Measurements from ENCODE around the gene ELF5. TPM values are rescaled to one million over a fixed set of nuclear protein-coding genes. Genes with fewer than 3 reads are reported as not detected.

ELF5 gene
- total and polyA plus RNA-seq, 7 experiments from 2014 or later, result not detected

DNA sequence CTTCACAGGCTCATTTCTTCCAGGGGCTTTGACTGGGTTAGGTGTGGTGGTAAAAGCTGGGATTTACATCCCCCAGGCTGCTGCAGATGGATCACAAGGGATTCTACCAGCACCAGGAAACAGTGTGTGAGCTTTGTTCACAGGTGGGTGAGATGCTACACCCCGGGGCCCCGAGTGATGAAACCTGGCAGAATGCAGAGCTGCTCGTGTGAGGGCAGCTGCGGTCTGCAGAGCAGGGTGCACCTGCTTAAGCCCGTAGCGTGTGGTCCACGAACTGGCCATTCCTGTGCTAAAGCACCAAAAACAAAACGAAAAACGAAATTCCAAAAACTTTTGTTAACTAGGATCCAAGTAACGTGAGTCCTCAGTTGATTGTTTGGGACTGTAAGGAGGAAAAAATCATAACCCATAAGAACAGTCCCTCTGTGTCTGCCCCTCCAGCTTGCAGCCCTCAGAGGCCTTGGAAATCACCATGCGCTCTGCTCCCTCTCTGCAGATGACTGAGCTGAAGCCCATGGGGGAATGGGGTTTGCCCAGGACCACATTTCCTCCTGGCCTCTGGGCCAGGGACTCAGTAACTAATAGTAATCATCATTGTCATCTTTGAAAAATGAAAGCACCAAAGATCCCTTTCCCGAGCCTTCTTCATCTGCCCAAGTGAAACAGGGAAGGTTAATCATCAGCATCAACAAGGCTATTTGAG is 24.6 kb downstream of the ELF5 start:
- ChIA-PET CTCF (interaction anchor here (0.8 to 1.2 kb wide), 2 partner anchors 97 to 680 kb away, joined by 3 read pairs; no protein-coding TSS in a partner anchor), POLR2A (no interaction called here)
- no peaks in the 10 kb centered on the region for H3K9me3 ChIP-seq (ENCODE audit: control insufficient read depth in 2 of 3, low read length in 3 of 3)
- intact Hi-C loops (cut with micrococcal nuclease), result no loop called here
- DNase-seq (no peak), ATAC-seq (no peak)
- no peak overlapping the region for H3K4me3 ChIP-seq (ENCODE audit: low read length)
- H3K36me3 Mint-ChIP-seq, result no peaks in the 10 kb centered on the region
- H3K27me3 ChIP-seq (ENCODE audit: control insufficient read depth in 2 of 2, insufficient read depth in 2 of 2, low read length in 2 of 2), result no peaks in the 10 kb centered on the region
- H3K27ac Mint-ChIP-seq, result no peak overlapping the region
- H3K27me3 Mint-ChIP-seq, result peaks cover 0 to 4% (median 4%) of the 10 kb centered on the region in 5 donors
- H3K9me3 Mint-ChIP-seq, result no peaks in the 10 kb centered on the region
- H3K4me1 Mint-ChIP-seq, result peaks cover 0 to 3% (median 0%) of the 10 kb centered on the region in 7 donors
- H3K36me3 ChIP-seq (ENCODE audit: control insufficient read depth in 2 of 3, insufficient read depth in 3 of 3, low read length in 3 of 3), result no peaks in the 10 kb centered on the region
- H3K4me1 ChIP-seq (ENCODE audit: control insufficient read depth in 2 of 2, insufficient read depth in 2 of 2, low read length in 2 of 2), result no peaks in the 10 kb centered on the region
- H3K4me3 Mint-ChIP-seq, result no peak overlapping the region
- H3K27ac ChIP-seq (ENCODE audit: low read depth, low read length), result no peak overlapping the region

DNA sequence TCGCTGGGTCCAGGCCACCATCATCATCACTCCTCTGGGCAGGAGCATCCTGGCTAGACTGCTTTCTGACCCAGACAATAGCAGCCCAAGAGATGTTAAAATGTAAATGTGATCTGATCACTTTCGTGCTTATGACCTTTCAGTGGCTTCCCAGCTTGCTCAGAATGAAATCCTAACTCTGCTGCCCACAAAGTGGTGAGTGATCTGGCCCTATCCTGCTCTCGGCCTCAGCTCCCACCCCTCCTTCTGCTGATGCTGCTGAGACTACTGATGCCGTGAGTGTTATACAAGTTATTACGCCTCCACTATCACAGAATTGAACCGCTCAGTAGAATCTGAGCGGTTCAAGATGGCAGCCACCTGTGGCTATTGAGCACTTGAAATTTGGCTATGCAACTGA is 26.2 kb downstream of the ELF5 start:
- no peaks in the 10 kb centered on the region for H3K36me3 Mint-ChIP-seq
- intact Hi-C loops (cut with micrococcal nuclease), result no loop called here
- POLR2A ChIA-PET, result no interaction called here

DNA sequence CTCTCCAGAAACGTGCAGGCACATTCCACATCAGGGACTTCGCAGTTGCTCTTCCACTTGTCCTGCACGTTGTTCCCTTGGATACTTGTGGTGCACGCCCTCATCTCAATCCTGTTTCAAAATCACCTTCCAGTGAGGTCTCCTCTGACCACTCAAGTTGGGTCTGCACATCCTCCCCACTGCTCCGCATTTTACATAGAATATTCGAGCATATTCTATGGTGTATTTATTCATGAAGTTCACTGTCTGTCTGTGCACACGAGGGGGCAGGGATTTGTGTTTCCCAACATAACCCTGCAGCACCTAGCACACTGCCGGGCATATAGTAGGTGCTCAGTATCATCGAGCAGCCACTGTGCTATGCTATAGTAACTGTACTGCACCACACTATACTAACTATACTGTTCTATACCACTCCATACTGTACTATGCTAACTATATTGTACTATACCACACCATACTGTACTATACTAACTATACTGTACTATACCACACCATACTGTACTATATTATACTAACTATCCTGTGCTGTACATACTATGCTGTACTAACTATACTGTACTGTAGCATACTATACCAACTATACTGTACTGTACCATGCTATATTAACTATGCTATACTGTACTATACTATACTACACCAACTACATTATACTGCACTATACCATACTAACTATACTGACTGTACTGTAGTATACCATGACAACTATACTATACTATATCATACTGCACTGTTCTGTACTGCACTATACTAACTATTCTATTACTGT is 30.3 kb downstream of the ELF5 start:
- H3K9me3 ChIP-seq (ENCODE audit: control insufficient read depth in 2 of 3, low read length in 3 of 3), result no peaks in the 10 kb centered on the region
- no peaks in the 10 kb centered on the region for H3K4me1 ChIP-seq (ENCODE audit: control insufficient read depth in 2 of 2, insufficient read depth in 2 of 2, low read length in 2 of 2)
- H3K36me3 ChIP-seq (ENCODE audit: control insufficient read depth in 2 of 3, insufficient read depth in 3 of 3, low read length in 3 of 3), result no peaks in the 10 kb centered on the region
- ATAC-seq (peak; percentile 27), DNase-seq (no peak)
- no peaks in the 10 kb centered on the region for H3K27me3 ChIP-seq (ENCODE audit: control insufficient read depth in 2 of 2, insufficient read depth in 2 of 2, low read length in 2 of 2)
- Mint-ChIP-seq H3K4me3 (no peak overlapping the region), H3K9me3 (no peaks in the 10 kb centered on the region), H3K27me3 (peaks cover 0 to 18% (median 4%) of the 10 kb centered on the region in 5 donors), H3K4me1 (no peaks in the 10 kb centered on the region), H3K27ac (no peak overlapping the region), H3K36me3 (no peaks in the 10 kb centered on the region)
- no peak overlapping the region for H3K4me3 ChIP-seq (ENCODE audit: low read length)
- ChIA-PET CTCF (no interaction called here), POLR2A (no interaction called here)
- intact Hi-C loops (cut with micrococcal nuclease), result no loop called here
- no peak overlapping the region for H3K27ac ChIP-seq (ENCODE audit: low read depth, low read length)

More for the DNA sequence above, 26.2 kb downstream of the ELF5 start:
- peaks cover 0 to 1% (median 0%) of the 10 kb centered on the region in 7 donors for H3K4me1 Mint-ChIP-seq
- peaks cover 0 to 8% (median 4%) of the 10 kb centered on the region in 5 donors for H3K27me3 Mint-ChIP-seq
- no peak overlapping the region for H3K27ac ChIP-seq (ENCODE audit: low read depth, low read length)
- H3K9me3 ChIP-seq (ENCODE audit: control insufficient read depth in 2 of 3, low read length in 3 of 3), result no peaks in the 10 kb centered on the region
- DNase-seq (no peak), ATAC-seq (no peak)
- H3K4me1 ChIP-seq (ENCODE audit: control insufficient read depth in 2 of 2, insufficient read depth in 2 of 2, low read length in 2 of 2), result no peaks in the 10 kb centered on the region
- H3K27ac Mint-ChIP-seq, result no peak overlapping the region
- CTCF ChIA-PET, result interaction anchor here (0.8 kb wide), 1 partner anchor 63 kb away, joined by 3 read pairs; no protein-coding TSS in a partner anchor
- no peak overlapping the region for H3K4me3 ChIP-seq (ENCODE audit: low read length)
- no peak overlapping the region for H3K4me3 Mint-ChIP-seq
- H3K36me3 ChIP-seq (ENCODE audit: control insufficient read depth in 2 of 3, insufficient read depth in 3 of 3, low read length in 3 of 3), result no peaks in the 10 kb centered on the region
- H3K27me3 ChIP-seq (ENCODE audit: control insufficient read depth in 2 of 2, insufficient read depth in 2 of 2, low read length in 2 of 2), result no peaks in the 10 kb centered on the region
- no peaks in the 10 kb centered on the region for H3K9me3 Mint-ChIP-seq

DNA sequence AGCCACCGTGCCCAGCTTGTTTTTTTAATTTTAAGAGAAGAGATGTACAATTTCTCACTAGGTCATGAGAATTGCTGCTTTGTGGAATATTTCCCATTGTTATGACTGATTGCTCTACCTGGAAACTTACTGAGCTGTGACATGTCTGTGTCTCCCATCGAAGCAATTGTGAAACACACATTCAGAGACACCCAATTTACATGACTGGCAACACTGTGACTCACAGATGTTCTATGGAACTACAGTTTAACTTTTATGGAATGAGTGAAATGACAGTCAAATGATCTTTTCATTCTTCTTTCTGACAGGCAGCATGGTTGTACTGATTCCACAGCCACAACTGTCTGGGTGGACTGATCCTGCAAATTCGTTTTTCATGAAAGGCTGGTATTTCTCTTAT is 32.3 kb downstream of the ELF5 start:
- H3K27me3 ChIP-seq (ENCODE audit: control insufficient read depth in 2 of 2, insufficient read depth in 2 of 2, low read length in 2 of 2), result no peaks in the 10 kb centered on the region
- Mint-ChIP-seq H3K36me3 (no peaks in the 10 kb centered on the region), H3K4me1 (no peaks in the 10 kb centered on the region), H3K9me3 (no peaks in the 10 kb centered on the region), H3K4me3 (no peak overlapping the region), H3K27me3 (peaks cover 0 to 22% (median 4%) of the 10 kb centered on the region in 5 donors), H3K27ac (no peak overlapping the region)
- H3K27ac ChIP-seq (ENCODE audit: low read depth, low read length), result no peak overlapping the region
- H3K36me3 ChIP-seq (ENCODE audit: control insufficient read depth in 2 of 3, insufficient read depth in 3 of 3, low read length in 3 of 3), result no peaks in the 10 kb centered on the region
- H3K4me1 ChIP-seq (ENCODE audit: control insufficient read depth in 2 of 2, insufficient read depth in 2 of 2, low read length in 2 of 2), result no peaks in the 10 kb centered on the region
- ChIA-PET POLR2A (no interaction called here), CTCF (no interaction called here)
- ATAC-seq (no peak), DNase-seq (no peak)
- H3K9me3 ChIP-seq (ENCODE audit: control insufficient read depth in 2 of 3, low read length in 3 of 3), result no peaks in the 10 kb centered on the region
- no peak overlapping the region for H3K4me3 ChIP-seq (ENCODE audit: low read length)
- intact Hi-C loops (cut with micrococcal nuclease), result no loop called here

DNA sequence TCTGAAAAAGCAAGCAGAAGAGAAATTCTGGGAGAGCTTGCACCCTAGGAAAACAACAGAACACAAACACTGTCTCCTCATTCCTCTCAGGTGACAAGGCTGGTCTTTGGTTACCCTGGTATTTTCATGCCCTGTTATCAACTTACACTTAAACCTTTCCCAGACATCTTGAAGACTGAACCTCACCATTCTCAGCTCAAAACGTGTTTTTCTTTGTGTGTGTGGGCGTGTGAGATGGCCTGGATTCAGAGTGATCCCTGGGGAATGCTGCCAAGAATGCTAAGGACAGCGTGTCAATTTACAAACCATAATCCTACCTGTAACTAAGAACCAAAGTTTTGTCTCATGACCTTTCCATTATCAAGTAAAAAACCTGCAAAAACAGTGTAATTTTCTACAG is 33.3 kb downstream of the ELF5 start:
- no peak for DNase-seq
- Mint-ChIP-seq H3K9me3 (no peaks in the 10 kb centered on the region), H3K4me1 (no peaks in the 10 kb centered on the region), H3K36me3 (no peaks in the 10 kb centered on the region), H3K4me3 (no peak overlapping the region), H3K27me3 (peaks cover 0 to 22% (median 4%) of the 10 kb centered on the region in 5 donors), H3K27ac (no peak overlapping the region)
- Histone ChIP-seq H3K9me3 (ENCODE audit: control insufficient read depth in 2 of 3, low read length in 3 of 3) (no peaks in the 10 kb centered on the region), H3K36me3 (ENCODE audit: control insufficient read depth in 2 of 3, insufficient read depth in 3 of 3, low read length in 3 of 3) (no peaks in the 10 kb centered on the region), H3K4me3 (ENCODE audit: low read length) (no peak overlapping the region), H3K27me3 (ENCODE audit: control insufficient read depth in 2 of 2, insufficient read depth in 2 of 2, low read length in 2 of 2) (no peaks in the 10 kb centered on the region), H3K27ac (ENCODE audit: low read depth, low read length) (no peak overlapping the region), H3K4me1 (ENCODE audit: control insufficient read depth in 2 of 2, insufficient read depth in 2 of 2, low read length in 2 of 2) (no peaks in the 10 kb centered on the region)
- ChIA-PET POLR2A (no interaction called here), CTCF (interaction anchor here (1.0 kb wide), 1 partner anchor 16 kb away, joined by 3 read pairs; no protein-coding TSS in a partner anchor)
- intact Hi-C loops (cut with micrococcal nuclease), result no loop called here
- no peak for ATAC-seq

DNA sequence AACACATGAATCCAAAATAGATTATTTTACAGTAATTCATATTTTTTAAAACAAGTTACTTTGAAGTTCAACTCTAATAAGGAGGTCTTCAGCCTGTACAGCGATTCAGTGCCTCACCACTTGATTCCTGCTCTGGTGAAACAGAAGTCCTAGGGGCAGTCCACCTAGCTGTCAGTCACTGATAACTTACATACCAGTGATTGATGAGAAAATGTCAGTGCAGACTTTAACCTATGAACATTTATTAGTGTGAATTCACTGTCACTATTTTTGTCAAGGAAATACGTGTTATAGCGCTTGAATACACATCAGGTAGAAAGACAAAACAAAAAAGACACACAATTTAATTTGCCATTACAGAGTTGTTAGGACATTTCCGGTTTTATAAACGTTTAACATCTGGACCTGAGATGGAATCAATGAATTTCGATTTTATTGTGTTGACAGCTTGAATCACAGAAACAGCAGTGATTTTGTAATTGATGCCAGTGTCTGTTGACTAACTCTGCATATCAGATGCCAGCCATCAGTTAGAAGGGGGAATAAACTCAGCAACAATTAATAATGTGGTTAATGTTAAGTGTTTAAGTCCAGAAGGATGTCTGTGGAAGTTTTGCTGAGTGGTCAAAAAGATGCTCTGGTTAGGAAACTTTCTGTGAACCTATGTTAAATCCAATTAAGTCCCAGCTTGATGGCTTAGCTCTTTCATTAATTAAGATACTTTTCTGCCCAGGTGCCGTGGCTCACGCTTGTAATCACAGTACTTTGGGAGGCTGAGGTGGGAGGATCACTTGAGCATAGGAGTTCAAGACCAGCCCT is 34.5 kb downstream of the ELF5 start:
- no peaks in the 10 kb centered on the region for H3K4me1 Mint-ChIP-seq
- H3K36me3 Mint-ChIP-seq, result peaks cover 0 to 5% (median 0%) of the 10 kb centered on the region in 5 donors
- H3K4me3 ChIP-seq (ENCODE audit: low read length), result no peak overlapping the region
- CTCF ChIA-PET, result no interaction called here
- no peaks in the 10 kb centered on the region for H3K27me3 ChIP-seq (ENCODE audit: control insufficient read depth in 2 of 2, insufficient read depth in 2 of 2, low read length in 2 of 2)
- no peak for ATAC-seq
- no peaks in the 10 kb centered on the region for H3K9me3 Mint-ChIP-seq
- intact Hi-C loops (cut with micrococcal nuclease), result no loop called here
- POLR2A ChIA-PET, result no interaction called here
- no peaks in the 10 kb centered on the region for H3K4me1 ChIP-seq (ENCODE audit: control insufficient read depth in 2 of 2, insufficient read depth in 2 of 2, low read length in 2 of 2)
- DNase-seq, result no peak
- H3K27me3 Mint-ChIP-seq, result peaks cover 0 to 22% (median 0%) of the 10 kb centered on the region in 5 donors
- H3K4me3 Mint-ChIP-seq, result no peak overlapping the region
- no peaks in the 10 kb centered on the region for H3K36me3 ChIP-seq (ENCODE audit: control insufficient read depth in 2 of 3, insufficient read depth in 3 of 3, low read length in 3 of 3)
- no peak overlapping the region for H3K27ac ChIP-seq (ENCODE audit: low read depth, low read length)
- H3K27ac Mint-ChIP-seq, result no peak overlapping the region
- H3K9me3 ChIP-seq (ENCODE audit: control insufficient read depth in 2 of 3, low read length in 3 of 3), result no peaks in the 10 kb centered on the region
